A549 (cell line): ENCODE measurements around the gene CCDC127.

Experiments used
- POLR2A ChIP-seq: IDR thresholded peaks from 2 replicates; pipeline ENCODE4 v1.6.1; 2012; ENCODE audit warnings: mild to moderate bottlenecking, low read length
- REST ChIP-seq: fragments of 200-600 bp; sonication (generic); IDR thresholded peaks from 2 replicates; pipeline ENCODE4 v1.6.1; 2016; ENCODE audit warnings: antibody characterized with exemption, mild to moderate bottlenecking, moderate library complexity
- SMC3 ChIP-seq: fragments of >200 bp; sonication (Bioruptor Twin); formaldehyde crosslinking; IDR thresholded peaks from 3 replicates; pipeline ENCODE4 v1.6.1; 2018; ENCODE audit warnings: inconsistent platforms
- SREBF2 ChIP-seq: fragments of 450-650 bp; IDR thresholded peaks from 2 replicates; pipeline ENCODE4 v1.6.1; 2014; ENCODE audit warnings: mild to moderate bottlenecking, moderate library complexity
- TF ChIP-seq, protein P1 (sequence below): fragments of >200 bp; sonication (Bioruptor Twin); formaldehyde crosslinking; IDR thresholded peaks from 3 replicates; pipeline ENCODE4 v1.5.1; 2016

- TF ChIP-seq, protein P1, sequence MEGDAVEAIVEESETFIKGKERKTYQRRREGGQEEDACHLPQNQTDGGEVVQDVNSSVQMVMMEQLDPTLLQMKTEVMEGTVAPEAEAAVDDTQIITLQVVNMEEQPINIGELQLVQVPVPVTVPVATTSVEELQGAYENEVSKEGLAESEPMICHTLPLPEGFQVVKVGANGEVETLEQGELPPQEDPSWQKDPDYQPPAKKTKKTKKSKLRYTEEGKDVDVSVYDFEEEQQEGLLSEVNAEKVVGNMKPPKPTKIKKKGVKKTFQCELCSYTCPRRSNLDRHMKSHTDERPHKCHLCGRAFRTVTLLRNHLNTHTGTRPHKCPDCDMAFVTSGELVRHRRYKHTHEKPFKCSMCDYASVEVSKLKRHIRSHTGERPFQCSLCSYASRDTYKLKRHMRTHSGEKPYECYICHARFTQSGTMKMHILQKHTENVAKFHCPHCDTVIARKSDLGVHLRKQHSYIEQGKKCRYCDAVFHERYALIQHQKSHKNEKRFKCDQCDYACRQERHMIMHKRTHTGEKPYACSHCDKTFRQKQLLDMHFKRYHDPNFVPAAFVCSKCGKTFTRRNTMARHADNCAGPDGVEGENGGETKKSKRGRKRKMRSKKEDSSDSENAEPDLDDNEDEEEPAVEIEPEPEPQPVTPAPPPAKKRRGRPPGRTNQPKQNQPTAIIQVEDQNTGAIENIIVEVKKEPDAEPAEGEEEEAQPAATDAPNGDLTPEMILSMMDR: no peak
- TF ChIP-seq POLR2A (no peak; the same call in 1 of the 2 replicates), SREBF2 (no peak), SMC3 (no peak), REST (no peak)
These were observed 56.2 kb downstream of the CCDC127 start for GRCh38 chr5:161803-162110.
